Measurements from ENCODE around the gene VGF. TPM values are rescaled to one million over a fixed set of nuclear protein-coding genes. Genes with fewer than 3 reads are reported as not detected.

Gene VGF
- total RNA-seq, 2 experiments from 2014 or later: 1.5 TPM; not detected in 1

DNA sequence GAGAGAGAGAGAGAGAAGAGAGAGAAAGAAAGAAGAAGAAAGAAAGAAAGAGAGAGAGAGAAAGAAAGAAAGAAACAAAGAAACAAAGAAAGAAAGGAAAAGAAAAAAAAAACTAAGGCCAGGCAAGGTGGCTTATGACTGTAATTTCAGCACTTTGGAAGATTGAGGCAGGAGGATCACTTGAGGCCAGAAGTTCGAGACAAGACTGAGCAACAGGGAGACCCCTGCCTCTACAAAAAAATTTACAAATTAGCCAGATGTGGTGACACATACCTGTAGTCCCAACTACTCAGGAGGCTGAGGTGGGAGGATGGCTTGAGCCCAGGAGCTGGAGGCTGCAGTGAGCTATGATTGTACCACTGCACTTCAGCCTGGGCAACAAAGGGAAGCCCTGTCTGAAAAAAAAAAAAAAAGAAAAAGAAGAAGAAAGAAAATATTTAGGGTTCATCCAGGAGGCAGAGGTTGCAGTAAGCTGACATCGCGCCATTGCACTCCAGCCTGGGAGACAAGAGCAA, 35.7 kb downstream of the VGF start:
- DNase-seq (ENCODE audit: low spot score): no peak
- Histone ChIP-seq H3K27ac (ENCODE audit: low read depth, low read length, poor library complexity, severe bottlenecking) (no peak overlapping the region), H4K20me1 (ENCODE audit: insufficient read depth, low read length) (no peaks in the 10 kb centered on the region), H3K4me2 (ENCODE audit: low read length) (no peak overlapping the region), H3K9me2 (ENCODE audit: insufficient read depth, low read length) (no peaks in the 10 kb centered on the region), H3K9me3 (ENCODE audit: low read length) (no peaks in the 10 kb centered on the region), H3K4me3 (ENCODE audit: low read depth, low read length, poor library complexity, severe bottlenecking) (no peak overlapping the region), H3K4me1 (ENCODE audit: insufficient read depth, low read length, poor library complexity, severe bottlenecking) (peaks cover 23% of the 10 kb centered on the region), H3K79me2 (ENCODE audit: insufficient read depth, low read depth, low read length) (no peaks in the 10 kb centered on the region), H2AFZ (ENCODE audit: low read length) (no peak overlapping the region), H3K36me3 (ENCODE audit: insufficient read depth, low read length) (no peaks in the 10 kb centered on the region)
- ChIA-PET POLR2A (interaction anchor here (0.7 kb wide), 1 partner anchor 927 kb away, joined by 3 read pairs; no protein-coding TSS in a partner anchor), CTCF (ENCODE audit: unreplicated experiment) (no interaction called here)
- intact Hi-C loops (cut with micrococcal nuclease; ENCODE audit: unreplicated experiment): no loop called here
- TF ChIP-seq, protein P1, sequence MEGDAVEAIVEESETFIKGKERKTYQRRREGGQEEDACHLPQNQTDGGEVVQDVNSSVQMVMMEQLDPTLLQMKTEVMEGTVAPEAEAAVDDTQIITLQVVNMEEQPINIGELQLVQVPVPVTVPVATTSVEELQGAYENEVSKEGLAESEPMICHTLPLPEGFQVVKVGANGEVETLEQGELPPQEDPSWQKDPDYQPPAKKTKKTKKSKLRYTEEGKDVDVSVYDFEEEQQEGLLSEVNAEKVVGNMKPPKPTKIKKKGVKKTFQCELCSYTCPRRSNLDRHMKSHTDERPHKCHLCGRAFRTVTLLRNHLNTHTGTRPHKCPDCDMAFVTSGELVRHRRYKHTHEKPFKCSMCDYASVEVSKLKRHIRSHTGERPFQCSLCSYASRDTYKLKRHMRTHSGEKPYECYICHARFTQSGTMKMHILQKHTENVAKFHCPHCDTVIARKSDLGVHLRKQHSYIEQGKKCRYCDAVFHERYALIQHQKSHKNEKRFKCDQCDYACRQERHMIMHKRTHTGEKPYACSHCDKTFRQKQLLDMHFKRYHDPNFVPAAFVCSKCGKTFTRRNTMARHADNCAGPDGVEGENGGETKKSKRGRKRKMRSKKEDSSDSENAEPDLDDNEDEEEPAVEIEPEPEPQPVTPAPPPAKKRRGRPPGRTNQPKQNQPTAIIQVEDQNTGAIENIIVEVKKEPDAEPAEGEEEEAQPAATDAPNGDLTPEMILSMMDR (conservative IDR thresholded peaks at IDR 0.05; ENCODE audit: low read length): no peak
- TF ChIP-seq EZH2phosphoT487 (IDR thresholded peaks at IDR 0.05; ENCODE audit: borderline replicate concordance, low read depth, low read length): no peak
- no TSS peak for BruUV-seq (replicated peaks)

DNA sequence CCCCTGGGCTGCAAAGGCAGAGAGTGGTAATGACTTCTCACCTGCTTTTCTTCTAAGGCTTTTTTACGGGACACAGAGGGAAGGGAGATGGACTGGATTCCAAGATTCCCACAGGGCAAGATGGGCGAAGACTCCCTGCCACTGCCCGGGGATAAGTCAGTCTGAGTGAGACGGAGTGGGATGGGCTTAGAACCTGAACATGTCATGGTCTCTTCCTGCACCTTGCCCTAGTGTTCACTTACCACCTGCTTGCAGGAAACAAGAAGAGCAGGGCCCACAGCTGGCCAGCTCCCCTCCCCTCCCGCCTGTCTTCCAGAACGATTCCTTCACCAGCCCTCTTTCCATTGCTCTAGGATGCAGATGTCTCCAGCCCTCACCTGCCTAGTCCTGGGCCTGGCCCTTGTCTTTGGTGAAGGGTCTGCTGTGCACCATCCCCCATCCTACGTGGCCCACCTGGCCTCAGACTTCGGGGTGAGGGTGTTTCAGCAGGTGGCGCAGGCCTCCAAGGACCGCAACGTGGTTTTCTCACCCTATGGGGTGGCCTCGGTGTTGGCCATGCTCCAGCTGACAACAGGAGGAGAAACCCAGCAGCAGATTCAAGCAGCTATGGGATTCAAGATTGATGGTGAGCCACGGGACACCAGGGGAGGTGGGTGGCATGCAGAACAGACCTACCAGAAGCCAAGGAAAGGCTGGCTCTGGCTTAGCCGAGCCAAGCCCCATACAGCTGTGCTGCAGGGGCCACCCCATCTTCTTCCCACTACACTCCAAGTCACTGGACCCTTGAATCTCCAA, 37.1 kb downstream of the VGF start:
- TF ChIP-seq, protein P1 (conservative IDR thresholded peaks at IDR 0.05; ENCODE audit: low read length): no peak
- no peak for TF ChIP-seq EZH2phosphoT487 (IDR thresholded peaks at IDR 0.05; ENCODE audit: borderline replicate concordance, low read depth, low read length)
- CTCF ChIA-PET (ENCODE audit: unreplicated experiment): no interaction called here
- Histone ChIP-seq H3K4me1 (ENCODE audit: insufficient read depth, low read length, poor library complexity, severe bottlenecking) (peaks cover 23% of the 10 kb centered on the region), H3K9me2 (ENCODE audit: insufficient read depth, low read length) (no peaks in the 10 kb centered on the region), H3K4me3 (ENCODE audit: low read depth, low read length, poor library complexity, severe bottlenecking) (no peak overlapping the region), H3K36me3 (ENCODE audit: insufficient read depth, low read length) (no peaks in the 10 kb centered on the region), H2AFZ (ENCODE audit: low read length) (no peak overlapping the region), H3K27ac (ENCODE audit: low read depth, low read length, poor library complexity, severe bottlenecking) (no peak overlapping the region), H3K9me3 (ENCODE audit: low read length) (no peaks in the 10 kb centered on the region), H4K20me1 (ENCODE audit: insufficient read depth, low read length) (no peaks in the 10 kb centered on the region), H3K4me2 (ENCODE audit: low read length) (no peak overlapping the region), H3K79me2 (ENCODE audit: insufficient read depth, low read depth, low read length) (no peaks in the 10 kb centered on the region)
- POLR2A ChIA-PET: interaction anchor here (0.6 kb wide), 1 partner anchor 1915 kb away, joined by 5 read pairs; no protein-coding TSS in a partner anchor
- no peak for DNase-seq (ENCODE audit: low spot score)
- intact Hi-C loops (cut with micrococcal nuclease; ENCODE audit: unreplicated experiment): no loop called here
- no TSS peak for BruUV-seq (replicated peaks)

Measured in OCI-LY7 (cell line).